MM.1S (cell line): ENCODE data around the gene COL21A1.
"Not testable (repeated sequence)": the region's sequence is repeated elsewhere in the genome, so short reads cannot be mapped to it uniquely, and the experiment has no call there.

Source experiments
- DNase-seq: peaks from one replicate; pipeline ENCODE4 v3.0.0-alpha.2; 2015
- H2AFZ ChIP-seq: fragments of 300-600 bp; sonication (generic); 2 replicates; pipeline ENCODE4 v1.6.0; 2016; ENCODE audit warnings: antibody characterized with exemption, low read length
- H3F3A ChIP-seq: fragments of 300-600 bp; sonication (generic); 2 replicates; pipeline ENCODE4 v1.6.1; 2016; ENCODE audit warnings: mild to moderate bottlenecking, antibody characterized with exemption, low read length, moderate library complexity, mixed read lengths; ENCODE audit not compliant: insufficient read depth
- H3K27ac ChIP-seq: fragments of 300-600 bp; sonication (generic); 2 replicates; pipeline ENCODE4 v1.5.1; 2016; ENCODE audit warnings: mild to moderate bottlenecking, low read length
- H3K27me3 ChIP-seq: fragments of 300-600 bp; sonication (generic); replicated peaks from 2 replicates; pipeline ENCODE4 v1.6.0; 2016; ENCODE audit warnings: low read length; ENCODE audit not compliant: insufficient read depth
- H3K36me3 ChIP-seq: fragments of 300-600 bp; sonication (generic); replicated peaks from 2 replicates; pipeline ENCODE4 v1.6.1; 2016; ENCODE audit warnings: mild to moderate bottlenecking, low read length, mixed read lengths; ENCODE audit not compliant: insufficient read depth
- H3K4me1 ChIP-seq: fragments of 300-600 bp; sonication (generic); 2 replicates; pipeline ENCODE4 v1.6.1; 2016; ENCODE audit warnings: low read length, mixed read lengths
- H3K4me2 ChIP-seq: fragments of 300-600 bp; sonication (generic); 2 replicates; pipeline ENCODE4 v1.6.0; 2016; ENCODE audit warnings: low read depth, low read length
- H3K4me3 ChIP-seq: fragments of 300-600 bp; sonication (generic); 2 replicates; pipeline ENCODE4 v1.5.1; 2016; ENCODE audit warnings: low read length, mixed read lengths
- H3K79me2 ChIP-seq: fragments of 300-600 bp; sonication (generic); 2 replicates; pipeline ENCODE4 v1.6.1; 2016; ENCODE audit warnings: mixed run types, low read length, mixed read lengths
- H3K9ac ChIP-seq: fragments of 300-600 bp; sonication (generic); 2 replicates; pipeline ENCODE4 v1.6.1; 2016; ENCODE audit warnings: low read length, mixed read lengths
- H3K9me2 ChIP-seq: fragments of 300-600 bp; sonication (generic); replicated peaks from 2 replicates; pipeline ENCODE4 v1.6.1; 2016; ENCODE audit warnings: mild to moderate bottlenecking, low read length, mixed read lengths; ENCODE audit not compliant: insufficient read depth
- H3K9me3 ChIP-seq: fragments of 300-600 bp; sonication (generic); replicated peaks from 2 replicates; pipeline ENCODE4 v1.6.1; 2016; ENCODE audit warnings: mild to moderate bottlenecking, low read length, mixed read lengths; ENCODE audit not compliant: insufficient read depth
- H4K20me1 ChIP-seq: fragments of 300-600 bp; sonication (generic); 2 replicates; pipeline ENCODE4 v1.6.1; 2016; ENCODE audit warnings: mild to moderate bottlenecking, low read length, moderate library complexity, mixed read lengths; ENCODE audit not compliant: insufficient read depth
- EZH2 ChIP-seq: fragments of 300-600 bp; sonication (generic); optimal IDR thresholded peaks from 2 replicates; pipeline ENCODE3; 2017; ENCODE audit warnings: low read depth, mild to moderate bottlenecking, antibody characterized with exemption, low read length, mixed read lengths
- EZH2phosphoT487 ChIP-seq: fragments of 300-600 bp; sonication (generic); IDR thresholded peaks from 2 replicates; pipeline ENCODE4 v1.6.1; 2018; ENCODE audit warnings: antibody characterized with exemption, low read length
- TF ChIP-seq, protein P1 (sequence below): fragments of 300-600 bp; sonication (generic); IDR thresholded peaks from 2 replicates; pipeline ENCODE4 v1.5.1; 2016; ENCODE audit warnings: antibody characterized with exemption, low read length, mixed read lengths

The COL21A1 gene

DNA sequence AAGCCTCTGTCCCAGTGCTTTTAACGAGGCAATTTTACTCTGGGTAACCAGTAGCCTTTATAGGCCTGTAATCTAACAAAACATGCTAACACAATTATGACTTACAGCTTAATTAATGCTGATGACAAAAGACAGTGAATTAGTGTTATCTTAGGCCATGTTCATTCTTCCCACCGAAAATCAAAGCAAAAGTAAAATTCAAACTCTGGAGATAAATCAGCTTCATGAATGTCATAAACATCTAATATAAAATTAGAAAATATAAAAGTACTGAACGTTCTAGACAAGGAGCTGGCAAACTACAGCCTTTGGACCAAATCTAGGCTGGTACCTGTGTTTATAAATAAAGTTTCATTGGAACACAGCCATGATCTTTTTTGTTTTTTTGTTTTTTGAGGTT, 18.6 kb upstream of the COL21A1 start:
- Histone ChIP-seq H3K9me3 (no peaks in the 10 kb centered on the region), H3K4me1 (no peaks in the 10 kb centered on the region), H3F3A (no peaks in the 10 kb centered on the region), H3K4me2 (no peak overlapping the region), H3K36me3 (no peaks in the 10 kb centered on the region), H3K27ac (no peak overlapping the region), H3K4me3 (no peak overlapping the region), H3K27me3 (no peaks in the 10 kb centered on the region), H3K9me2 (no peaks in the 10 kb centered on the region), H2AFZ (no peak overlapping the region), H3K9ac (no peak overlapping the region), H3K79me2 (no peaks in the 10 kb centered on the region), H4K20me1 (no peaks in the 10 kb centered on the region)
- TF ChIP-seq, protein P1, sequence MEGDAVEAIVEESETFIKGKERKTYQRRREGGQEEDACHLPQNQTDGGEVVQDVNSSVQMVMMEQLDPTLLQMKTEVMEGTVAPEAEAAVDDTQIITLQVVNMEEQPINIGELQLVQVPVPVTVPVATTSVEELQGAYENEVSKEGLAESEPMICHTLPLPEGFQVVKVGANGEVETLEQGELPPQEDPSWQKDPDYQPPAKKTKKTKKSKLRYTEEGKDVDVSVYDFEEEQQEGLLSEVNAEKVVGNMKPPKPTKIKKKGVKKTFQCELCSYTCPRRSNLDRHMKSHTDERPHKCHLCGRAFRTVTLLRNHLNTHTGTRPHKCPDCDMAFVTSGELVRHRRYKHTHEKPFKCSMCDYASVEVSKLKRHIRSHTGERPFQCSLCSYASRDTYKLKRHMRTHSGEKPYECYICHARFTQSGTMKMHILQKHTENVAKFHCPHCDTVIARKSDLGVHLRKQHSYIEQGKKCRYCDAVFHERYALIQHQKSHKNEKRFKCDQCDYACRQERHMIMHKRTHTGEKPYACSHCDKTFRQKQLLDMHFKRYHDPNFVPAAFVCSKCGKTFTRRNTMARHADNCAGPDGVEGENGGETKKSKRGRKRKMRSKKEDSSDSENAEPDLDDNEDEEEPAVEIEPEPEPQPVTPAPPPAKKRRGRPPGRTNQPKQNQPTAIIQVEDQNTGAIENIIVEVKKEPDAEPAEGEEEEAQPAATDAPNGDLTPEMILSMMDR, result no peak
- no peak for TF ChIP-seq EZH2
- TF ChIP-seq EZH2phosphoT487, result no peak
- DNase-seq, result no peak

DNA sequence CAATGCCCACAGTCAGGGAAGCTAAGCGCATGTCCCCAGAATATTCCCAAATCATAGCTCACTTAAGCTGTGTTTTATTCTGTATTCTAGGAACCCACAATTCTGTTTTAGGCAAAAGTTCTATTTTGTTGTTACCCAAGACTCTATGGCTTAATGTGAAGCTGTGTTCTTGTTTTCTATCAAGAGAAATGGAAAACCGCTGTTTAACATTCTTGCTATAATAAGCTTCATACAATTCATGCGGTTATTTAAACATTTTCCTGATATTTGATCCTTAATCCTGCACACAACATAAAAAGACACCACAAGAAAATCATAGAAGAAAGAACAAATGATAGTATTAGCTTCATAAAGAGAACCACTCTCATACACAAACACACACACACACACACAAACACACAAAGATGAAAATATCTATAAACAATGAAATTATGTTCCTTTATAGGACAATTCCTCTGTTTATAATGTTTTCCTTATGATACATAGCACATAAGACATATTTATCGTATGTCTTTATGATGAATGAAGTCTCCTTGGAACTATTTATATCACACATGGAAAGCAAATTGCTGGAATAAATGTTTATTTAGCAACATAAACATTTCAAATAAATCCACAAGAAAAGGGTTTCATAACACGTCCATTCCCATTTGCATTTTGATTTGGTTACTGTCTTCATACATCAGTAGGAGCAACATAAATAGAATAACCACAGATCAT, 16.4 kb upstream of the COL21A1 start:
- no peak for DNase-seq
- H3K4me3 ChIP-seq, result no peak overlapping the region
- H3F3A ChIP-seq, result no peaks in the 10 kb centered on the region
- H3K36me3 ChIP-seq, result no peaks in the 10 kb centered on the region
- H3K79me2 ChIP-seq, result no peaks in the 10 kb centered on the region
- no peaks in the 10 kb centered on the region for H4K20me1 ChIP-seq
- H3K9ac ChIP-seq, result no peak overlapping the region
- H3K4me2 ChIP-seq, result no peak overlapping the region
- no peak overlapping the region for H3K27ac ChIP-seq
- no peaks in the 10 kb centered on the region for H3K27me3 ChIP-seq
- H2AFZ ChIP-seq, result no peak overlapping the region
- H3K9me3 ChIP-seq, result no peaks in the 10 kb centered on the region
- no peaks in the 10 kb centered on the region for H3K4me1 ChIP-seq
- TF ChIP-seq EZH2phosphoT487 (no peak), EZH2 (no peak)
- TF ChIP-seq, protein P1, result no peak
- no peaks in the 10 kb centered on the region for H3K9me2 ChIP-seq

DNA sequence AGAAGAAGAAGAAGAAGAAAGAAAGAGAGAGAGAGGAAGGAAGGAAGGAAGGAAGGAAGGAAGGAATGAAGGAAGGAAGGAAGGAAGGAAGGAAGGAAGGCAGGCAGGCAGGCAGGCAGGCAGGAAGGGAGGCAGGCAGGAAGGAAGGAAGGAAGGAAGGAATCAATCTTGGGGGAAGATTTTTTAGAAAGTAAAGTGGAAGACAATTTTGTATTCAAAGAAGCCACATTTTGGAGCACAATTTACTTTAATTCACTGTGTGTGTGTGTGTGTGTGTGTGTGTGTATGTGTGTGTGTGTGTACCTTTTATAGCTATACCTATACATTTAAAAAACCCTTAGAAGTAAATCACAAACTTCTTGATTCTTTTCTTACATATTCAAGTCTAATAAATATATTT, 13.2 kb upstream of the COL21A1 start:
- H2AFZ ChIP-seq, H3K9ac ChIP-seq, H3K27me3 ChIP-seq, H3K4me3 ChIP-seq, DNase-seq, H3K79me2 ChIP-seq, H3K9me2 ChIP-seq, H3K27ac ChIP-seq, H3K9me3 ChIP-seq, H3F3A ChIP-seq, H3K4me2 ChIP-seq, H3K4me1 ChIP-seq, H3K36me3 ChIP-seq, H4K20me1 ChIP-seq: not testable (repeated sequence)

DNA sequence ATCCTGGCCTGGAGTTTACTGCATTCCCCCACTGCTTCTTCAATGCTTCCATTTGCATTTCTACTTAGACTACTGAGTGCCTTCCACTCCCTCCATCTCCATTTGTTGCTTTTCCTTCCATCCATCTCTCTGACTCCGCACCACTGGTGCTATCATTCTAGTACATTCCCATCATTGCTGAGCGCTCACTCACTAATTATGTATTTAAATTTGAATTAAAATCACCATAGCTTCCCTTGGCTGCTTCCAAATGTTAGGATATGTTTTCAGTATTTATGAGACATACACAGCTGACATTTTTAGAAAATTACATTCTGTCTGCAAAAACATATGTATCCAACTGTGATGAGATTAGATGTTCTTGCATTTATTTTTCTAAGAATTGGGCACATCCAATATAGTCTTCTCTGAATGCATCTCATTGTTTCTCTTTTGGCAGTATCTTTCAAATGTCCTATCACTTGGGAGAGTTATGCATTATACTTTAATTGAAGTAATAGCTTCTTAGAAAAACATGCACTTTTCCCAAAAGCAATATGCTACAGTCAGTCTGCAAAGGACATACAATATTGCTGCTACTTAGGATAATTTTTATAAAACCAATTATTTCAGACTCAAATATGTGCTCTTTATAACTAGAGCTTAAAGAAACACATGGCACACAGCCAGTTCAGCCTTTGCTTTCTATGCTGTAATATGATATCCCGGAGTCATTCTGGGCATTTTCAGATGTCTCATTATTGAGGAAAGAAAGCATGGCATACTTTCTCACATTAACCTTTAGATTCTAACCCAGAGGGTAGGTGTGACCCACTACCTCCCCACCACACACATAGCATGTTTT, 12.1 kb upstream of the COL21A1 start:
- Histone ChIP-seq H3K4me3 (no peak overlapping the region), H3K36me3 (no peaks in the 10 kb centered on the region), H3K79me2 (no peaks in the 10 kb centered on the region), H3K9me3 (no peaks in the 10 kb centered on the region), H3K4me2 (no peak overlapping the region), H3K27ac (no peak overlapping the region), H3K9me2 (no peaks in the 10 kb centered on the region), H3F3A (no peaks in the 10 kb centered on the region), H3K4me1 (no peaks in the 10 kb centered on the region), H4K20me1 (no peaks in the 10 kb centered on the region), H2AFZ (no peak overlapping the region), H3K27me3 (no peaks in the 10 kb centered on the region), H3K9ac (no peak overlapping the region)
- TF ChIP-seq, protein P1, result no peak
- TF ChIP-seq EZH2 (no peak), EZH2phosphoT487 (no peak)
- DNase-seq, result no peak
